Endothelial cell (in vitro differentiated cells): ENCODE data around the gene OR6C68. TPM values are rescaled to one million over a fixed set of nuclear protein-coding genes. Genes with fewer than 3 reads are reported as not detected.

ENCODE experiments used
- DNase-seq: peaks from one replicate; pipeline ENCODE4 v3.0.0; 2021; ENCODE audit warnings: low spot score
- H3K27ac Mint-ChIP-seq: one replicate; pipeline ENCODE4 v1.8.0; 2021; ENCODE audit warnings: mixed read lengths, inconsistent platforms; ENCODE audit not compliant: unreplicated experiment
- H3K27me3 Mint-ChIP-seq: one replicate; pipeline ENCODE4 v1.8.0; 2021; ENCODE audit warnings: mild to moderate bottlenecking, moderate library complexity, mixed read lengths, inconsistent platforms; ENCODE audit not compliant: unreplicated experiment
- H3K36me3 Mint-ChIP-seq: one replicate; pipeline ENCODE4 v1.8.0; 2021; ENCODE audit warnings: mild to moderate bottlenecking, low read depth, mixed read lengths, inconsistent platforms; ENCODE audit not compliant: unreplicated experiment
- H3K4me1 Mint-ChIP-seq: one replicate; pipeline ENCODE4 v1.8.0; 2021; ENCODE audit warnings: mild to moderate bottlenecking, mixed read lengths, inconsistent platforms; ENCODE audit not compliant: unreplicated experiment
- H3K4me3 Mint-ChIP-seq: one replicate; pipeline ENCODE4 v1.8.0; 2021; ENCODE audit warnings: mild to moderate bottlenecking, mixed read lengths, inconsistent platforms; ENCODE audit not compliant: unreplicated experiment
- H3K9me3 Mint-ChIP-seq: one replicate; pipeline ENCODE4 v1.8.0; 2021; ENCODE audit warnings: mixed read lengths, inconsistent platforms; ENCODE audit not compliant: unreplicated experiment
- total RNA-seq: library from RNA; stranded (reverse); fragmentation: NEBNext Ultra II Directional; extraction: Animal tissue kit (Norgen Biotek cat#: 25700); gene quantifications from one replicate; pipeline ENCODE4 v1.2.1, GENCODE V29; 2021; ENCODE audit not compliant: unreplicated experiment
- TF ChIP-seq, protein P1 (sequence below): fragments of 200-600 bp; sonication (generic); IDR thresholded peaks from one replicate; pipeline ENCODE4 v1.5.0; 2021; ENCODE audit warnings: antibody characterized with exemption; ENCODE audit not compliant: unreplicated experiment

OR6C68 gene
- total RNA-seq, 1 donor from 2014 or later: not detected

DNA sequence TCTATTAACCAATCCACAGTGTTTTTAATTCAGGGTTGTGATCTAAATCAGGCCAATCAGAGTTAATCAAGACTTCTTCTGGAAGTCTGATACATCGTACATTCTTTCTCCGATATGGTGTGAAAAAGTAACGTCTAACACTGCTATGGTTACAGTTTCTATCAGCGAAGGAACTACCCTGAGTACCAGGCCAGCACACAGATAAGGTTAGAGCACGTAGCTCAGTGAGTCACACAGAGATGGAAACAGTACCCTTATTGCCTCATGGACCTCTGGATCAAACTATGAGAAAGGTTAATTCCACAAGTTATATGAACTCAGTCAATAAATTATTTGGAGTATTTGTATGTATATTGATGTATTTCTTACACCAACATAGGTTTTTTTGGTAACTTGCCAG is 3.3 kb downstream of the OR6C68 start:
- Mint-ChIP-seq H3K9me3 (no peaks in the 10 kb centered on the region), H3K4me1 (no peaks in the 10 kb centered on the region), H3K27me3 (peaks cover 1% of the 10 kb centered on the region), H3K4me3 (no peak overlapping the region), H3K27ac (no peak overlapping the region), H3K36me3 (no peaks in the 10 kb centered on the region)
- no peak for DNase-seq
- TF ChIP-seq, protein P1, sequence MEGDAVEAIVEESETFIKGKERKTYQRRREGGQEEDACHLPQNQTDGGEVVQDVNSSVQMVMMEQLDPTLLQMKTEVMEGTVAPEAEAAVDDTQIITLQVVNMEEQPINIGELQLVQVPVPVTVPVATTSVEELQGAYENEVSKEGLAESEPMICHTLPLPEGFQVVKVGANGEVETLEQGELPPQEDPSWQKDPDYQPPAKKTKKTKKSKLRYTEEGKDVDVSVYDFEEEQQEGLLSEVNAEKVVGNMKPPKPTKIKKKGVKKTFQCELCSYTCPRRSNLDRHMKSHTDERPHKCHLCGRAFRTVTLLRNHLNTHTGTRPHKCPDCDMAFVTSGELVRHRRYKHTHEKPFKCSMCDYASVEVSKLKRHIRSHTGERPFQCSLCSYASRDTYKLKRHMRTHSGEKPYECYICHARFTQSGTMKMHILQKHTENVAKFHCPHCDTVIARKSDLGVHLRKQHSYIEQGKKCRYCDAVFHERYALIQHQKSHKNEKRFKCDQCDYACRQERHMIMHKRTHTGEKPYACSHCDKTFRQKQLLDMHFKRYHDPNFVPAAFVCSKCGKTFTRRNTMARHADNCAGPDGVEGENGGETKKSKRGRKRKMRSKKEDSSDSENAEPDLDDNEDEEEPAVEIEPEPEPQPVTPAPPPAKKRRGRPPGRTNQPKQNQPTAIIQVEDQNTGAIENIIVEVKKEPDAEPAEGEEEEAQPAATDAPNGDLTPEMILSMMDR: no peak

DNA sequence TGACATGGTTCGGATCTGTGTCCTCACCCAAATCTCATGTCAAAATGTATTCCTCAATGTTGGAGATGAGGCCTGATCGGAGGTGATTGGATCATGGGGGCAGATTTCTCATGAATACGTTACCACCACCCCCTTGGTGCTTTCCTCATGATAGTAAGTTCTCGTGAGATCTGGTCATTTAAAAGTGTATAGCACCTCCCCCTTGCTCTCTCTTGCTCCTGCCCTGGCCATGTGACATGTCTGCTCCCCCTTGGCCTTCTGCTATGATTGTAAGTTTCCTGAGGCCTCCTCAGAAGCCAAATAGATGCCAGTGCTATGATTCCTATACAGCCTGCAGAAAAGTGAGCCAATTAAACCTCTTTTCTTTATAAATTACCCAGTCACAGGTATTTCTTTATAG is 7.1 kb downstream of the OR6C68 start:
- Mint-ChIP-seq H3K9me3 (no peaks in the 10 kb centered on the region), H3K4me3 (no peak overlapping the region), H3K4me1 (no peaks in the 10 kb centered on the region), H3K27ac (no peak overlapping the region), H3K27me3 (no peaks in the 10 kb centered on the region), H3K36me3 (no peaks in the 10 kb centered on the region)
- TF ChIP-seq, protein P1: no peak
- DNase-seq: no peak

DNA sequence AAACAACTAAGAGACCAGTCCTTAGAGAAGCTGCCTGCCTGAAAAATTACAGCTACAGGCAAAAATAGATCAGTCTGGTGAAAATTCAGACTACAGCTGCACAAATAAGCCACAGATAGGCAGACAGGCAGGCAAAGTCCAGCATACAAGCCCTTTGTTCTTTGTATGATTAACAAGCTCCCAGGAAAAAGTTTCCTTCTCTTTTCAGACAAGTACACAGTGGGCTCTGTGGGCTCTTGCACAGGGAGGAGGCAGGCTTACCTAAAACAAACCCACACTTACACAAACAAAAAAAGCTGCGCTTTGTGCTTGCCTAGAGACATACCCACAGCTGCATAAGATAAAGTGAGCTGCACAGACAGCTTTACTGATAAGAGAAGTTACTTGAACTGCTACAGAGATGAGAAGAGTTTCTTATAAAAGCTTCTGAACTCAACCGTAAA is 7.7 kb downstream of the OR6C68 start:
- Mint-ChIP-seq H3K27ac (no peak overlapping the region), H3K4me3 (no peak overlapping the region), H3K4me1 (no peaks in the 10 kb centered on the region), H3K36me3 (no peaks in the 10 kb centered on the region), H3K27me3 (no peaks in the 10 kb centered on the region), H3K9me3 (no peaks in the 10 kb centered on the region)
- no peak for DNase-seq
- TF ChIP-seq, protein P1: no peak

DNA sequence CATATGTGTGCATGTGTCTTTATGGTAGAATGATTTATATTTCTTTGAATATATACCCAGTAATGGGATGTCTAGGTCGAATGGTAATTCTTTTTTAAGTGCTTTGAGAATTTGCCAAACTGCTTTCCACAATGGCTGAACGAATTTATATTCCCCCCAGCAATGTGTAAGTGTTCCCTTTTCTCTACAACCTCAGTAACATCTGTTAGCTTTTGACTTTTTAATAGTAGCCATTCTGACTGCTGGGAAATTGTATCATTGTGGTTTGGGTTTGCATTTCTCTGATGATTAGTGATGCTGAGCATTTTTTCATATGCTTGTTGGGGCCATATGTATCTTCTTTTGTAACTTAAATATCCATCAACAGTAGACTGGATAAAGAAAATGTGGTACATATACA is 9.4 kb downstream of the OR6C68 start:
- Mint-ChIP-seq H3K27ac (no peak overlapping the region), H3K9me3 (no peaks in the 10 kb centered on the region), H3K36me3 (no peaks in the 10 kb centered on the region), H3K4me1 (no peaks in the 10 kb centered on the region), H3K27me3 (no peaks in the 10 kb centered on the region), H3K4me3 (no peak overlapping the region)
- no peak for DNase-seq
- TF ChIP-seq, protein P1: no peak

DNA sequence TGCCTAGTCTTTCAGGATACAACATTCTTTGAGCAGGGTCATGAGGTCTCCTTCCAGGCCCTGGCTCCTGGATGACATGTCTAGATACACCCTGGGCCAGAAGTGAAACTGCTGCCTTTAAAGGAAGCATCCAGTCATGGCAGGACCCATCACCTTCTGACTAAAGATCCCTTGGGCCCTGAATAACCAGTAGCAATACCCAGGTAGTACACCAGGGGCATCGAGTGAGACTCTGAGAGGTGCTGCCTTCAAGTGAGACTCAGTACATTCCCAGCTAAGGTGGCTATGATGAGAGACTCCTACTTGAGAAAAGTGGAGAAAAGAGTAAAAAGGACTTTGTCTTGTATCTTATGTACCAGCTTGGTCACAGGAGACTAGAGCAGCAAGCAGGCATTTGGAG is 23.5 kb downstream of the OR6C68 start:
- no peak overlapping the region for H3K27ac Mint-ChIP-seq
- TF ChIP-seq, protein P1: no peak
- H3K27me3 Mint-ChIP-seq: no peaks in the 10 kb centered on the region
- H3K9me3 Mint-ChIP-seq: peaks cover 4% of the 10 kb centered on the region
- no peaks in the 10 kb centered on the region for H3K4me1 Mint-ChIP-seq
- no peak for DNase-seq
- H3K36me3 Mint-ChIP-seq: no peaks in the 10 kb centered on the region
- no peak overlapping the region for H3K4me3 Mint-ChIP-seq
